Measurements from ENCODE around the gene TCF4.

Gene TCF4

GRCh38 chr18:55229682-55230081 lies 358.3 kb downstream of the TCF4 start:
- no peak overlapping the region for H3K9ac ChIP-seq (ENCODE audit: low read depth, low read length, poor library complexity, severe bottlenecking)
- H3K9me2 ChIP-seq (replicated peaks; ENCODE audit: low read depth, low read length) = no peaks in the 10 kb centered on the region
- no peaks in the 10 kb centered on the region for H3K79me2 ChIP-seq (ENCODE audit: insufficient read depth, low read length)
- peaks cover 34% of the 10 kb centered on the region; the same call in 1 of the 2 replicates for H3K36me3 ChIP-seq (ENCODE audit: insufficient read depth, low read length)
- H4K20me1 ChIP-seq (ENCODE audit: insufficient read depth, low read length, poor library complexity, severe bottlenecking) = no peaks in the 10 kb centered on the region
- H3F3A ChIP-seq (ENCODE audit: low read depth) = no peaks in the 10 kb centered on the region
- no peaks in the 10 kb centered on the region for H3K9me3 ChIP-seq (ENCODE audit: insufficient read depth, low read depth, low read length)
- H3K4me1 ChIP-seq (ENCODE audit: insufficient read depth, low read length, poor library complexity, severe bottlenecking) = peaks cover 7% of the 10 kb centered on the region
- TF ChIP-seq CTCF (conservative IDR thresholded peaks at IDR 0.05; ENCODE audit: low read length) = no peak
- TF ChIP-seq EZH2phosphoT487 (IDR thresholded peaks at IDR 0.05; ENCODE audit: borderline replicate concordance) = no peak
- no peaks in the 10 kb centered on the region for H3K27me3 ChIP-seq (ENCODE audit: insufficient read depth, low read length, poor library complexity, severe bottlenecking)
- no peak overlapping the region for H3K4me3 ChIP-seq (ENCODE audit: low read length, poor library complexity, severe bottlenecking)
- no peak overlapping the region for H3K4me2 ChIP-seq (ENCODE audit: low read depth, low read length, poor library complexity, severe bottlenecking)
- H2AFZ ChIP-seq (ENCODE audit: low read length) = no peak overlapping the region

GRCh38 chr18:55228707-55229106 lies 359.3 kb downstream of the TCF4 start:
- no peak overlapping the region for H2AFZ ChIP-seq (ENCODE audit: low read length)
- H3K36me3 ChIP-seq (ENCODE audit: insufficient read depth, low read length) = peaks cover 34% of the 10 kb centered on the region; the same call in 1 of the 2 replicates
- H3K4me1 ChIP-seq (ENCODE audit: insufficient read depth, low read length, poor library complexity, severe bottlenecking) = peaks cover 7% of the 10 kb centered on the region
- H3K27me3 ChIP-seq (ENCODE audit: insufficient read depth, low read length, poor library complexity, severe bottlenecking) = no peaks in the 10 kb centered on the region
- no peaks in the 10 kb centered on the region for H3K9me2 ChIP-seq (replicated peaks; ENCODE audit: low read depth, low read length)
- no peak overlapping the region for H3K4me3 ChIP-seq (ENCODE audit: low read length, poor library complexity, severe bottlenecking)
- no peak for TF ChIP-seq CTCF (conservative IDR thresholded peaks at IDR 0.05; ENCODE audit: low read length)
- TF ChIP-seq EZH2phosphoT487 (IDR thresholded peaks at IDR 0.05; ENCODE audit: borderline replicate concordance) = no peak
- no peak overlapping the region for H3K9ac ChIP-seq (ENCODE audit: low read depth, low read length, poor library complexity, severe bottlenecking)
- H3K4me2 ChIP-seq (ENCODE audit: low read depth, low read length, poor library complexity, severe bottlenecking) = no peak overlapping the region
- H3F3A ChIP-seq (ENCODE audit: low read depth) = no peaks in the 10 kb centered on the region
- H3K9me3 ChIP-seq (ENCODE audit: insufficient read depth, low read depth, low read length) = no peaks in the 10 kb centered on the region
- H3K79me2 ChIP-seq (ENCODE audit: insufficient read depth, low read length) = no peaks in the 10 kb centered on the region
- H4K20me1 ChIP-seq (ENCODE audit: insufficient read depth, low read length, poor library complexity, severe bottlenecking) = no peaks in the 10 kb centered on the region

- H3K4me1 ChIP-seq (ENCODE audit: insufficient read depth, low read length, poor library complexity, severe bottlenecking) = peaks cover 7% of the 10 kb centered on the region
- peaks cover 32% of the 10 kb centered on the region; the same call in 1 of the 2 replicates for H3K36me3 ChIP-seq (ENCODE audit: insufficient read depth, low read length)
- no peaks in the 10 kb centered on the region for H3K9me3 ChIP-seq (ENCODE audit: insufficient read depth, low read depth, low read length)
- H3K9ac ChIP-seq (ENCODE audit: low read depth, low read length, poor library complexity, severe bottlenecking) = no peak overlapping the region
- peak overlapping the region; percentile 35 for H3K4me2 ChIP-seq (ENCODE audit: low read depth, low read length, poor library complexity, severe bottlenecking)
- H3K27me3 ChIP-seq (ENCODE audit: insufficient read depth, low read length, poor library complexity, severe bottlenecking) = no peaks in the 10 kb centered on the region
- TF ChIP-seq EZH2phosphoT487 (IDR thresholded peaks at IDR 0.05; ENCODE audit: borderline replicate concordance) (no peak), CTCF (conservative IDR thresholded peaks at IDR 0.05; ENCODE audit: low read length) (no peak)
- no peaks in the 10 kb centered on the region for H3K79me2 ChIP-seq (ENCODE audit: insufficient read depth, low read length)
- no peaks in the 10 kb centered on the region for H3F3A ChIP-seq (ENCODE audit: low read depth)
- no peak overlapping the region for H3K4me3 ChIP-seq (ENCODE audit: low read length, poor library complexity, severe bottlenecking)
- H3K9me2 ChIP-seq (replicated peaks; ENCODE audit: low read depth, low read length) = no peaks in the 10 kb centered on the region
- H4K20me1 ChIP-seq (ENCODE audit: insufficient read depth, low read length, poor library complexity, severe bottlenecking) = no peaks in the 10 kb centered on the region
- H2AFZ ChIP-seq (ENCODE audit: low read length) = no peak overlapping the region
These were observed 359.8 kb downstream of the TCF4 start for GRCh38 chr18:55228191-55228590.

All from Loucy (cell line).